AML-193 (cell line): ENCODE results near the gene SERHL2.
"Not testable (repeated sequence)": the region's sequence is repeated elsewhere in the genome, so short reads cannot be mapped to it uniquely, and the experiment has no call there.

ENCODE experiments used
- DNase-seq, 2 experiments: peaks; one replicate each; lab custom pipeline; 2025; lab: John Stamatoyannopoulos, UW

SERHL2 gene

GRCh38 chr22:42607641-42608040, 53.9 kb downstream of the SERHL2 start:
- not testable (repeated sequence) for DNase-seq

- no peak for DNase-seq
Observed at GRCh38 chr22:42608136-42608822, 54.5 kb downstream of the SERHL2 start.

GRCh38 chr22:42608823-42609361, 55.1 kb downstream of the SERHL2 start:
- no peak for DNase-seq

- no peak for DNase-seq
Observed at GRCh38 chr22:42610186-42610585, 56.4 kb downstream of the SERHL2 start.

- no peak for DNase-seq
Observed at GRCh38 chr22:42611051-42611450, 57.3 kb downstream of the SERHL2 start.

GRCh38 chr22:42612336-42612735, 58.6 kb downstream of the SERHL2 start:
- no peak for DNase-seq

- peak; percentile 35 to 43 for DNase-seq
Observed at GRCh38 chr22:42613872-42614301, 60.1 kb downstream of the SERHL2 start.

- peak; percentile 91 to 95 for DNase-seq
Observed at GRCh38 chr22:42614312-42615091, 60.7 kb downstream of the SERHL2 start, which contains the start of gene POLDIP3. TSS of gene POLDIP3 (minus strand) at chr22:42614883. CDS start at chr22:42614857, 26 bp downstream.

- peak; percentile 96 to 97 for DNase-seq
Observed at GRCh38 chr22:42615092-42615859, 61.5 kb downstream of the SERHL2 start.

GRCh38 chr22:42615860-42616175, 62.1 kb downstream of the SERHL2 start:
- not testable (repeated sequence) for DNase-seq

- DNase-seq, result no peak
Observed at GRCh38 chr22:42617155-42617983, 63.6 kb downstream of the SERHL2 start.

GRCh38 chr22:42619261-42620063, 65.7 kb downstream of the SERHL2 start:
- DNase-seq, result no peak

GRCh38 chr22:42620084-42620483, 66.3 kb downstream of the SERHL2 start:
- no peak for DNase-seq

GRCh38 chr22:42621505-42622002, 67.8 kb downstream of the SERHL2 start:
- DNase-seq, result peak; percentile 13 to 26

GRCh38 chr22:42622061-42622710, 68.4 kb downstream of the SERHL2 start:
- no peak for DNase-seq

GRCh38 chr22:42623301-42623751, 69.6 kb downstream of the SERHL2 start:
- DNase-seq, result no peak
